CD4-positive, alpha-beta memory T cell (primary cell): ENCODE results near the gene FBXO36. TPM values are rescaled to one million over a fixed set of nuclear protein-coding genes. Genes with fewer than 3 reads are reported as not detected.

Experiments used
- CTCF ChIA-PET: fragments of 350-600 bp; sonication (Branson Sonifier 250); formaldehyde crosslinking; loops from one replicate; lab custom pipeline; 2021; ENCODE audit warnings: inconsistent platforms; ENCODE audit not compliant: partially characterized antibody; lab: Charles Lee
- POLR2A ChIA-PET: fragments of 350-600 bp; sonication (Branson Sonifier 250); formaldehyde crosslinking; loops from one replicate; lab custom pipeline; 2021; ENCODE audit not compliant: partially characterized antibody; lab: Charles Lee
- DNase-seq, 5 donors: peaks; one replicate each; pipeline versions ENCODE4 v3.0.0 to v3.0.0-alpha.2; 2020 to 2022; ENCODE audit warnings: mixed read lengths in 1 of 5
- H3K27ac ChIP-seq: one replicate; pipeline ENCODE4 v1.7.0; 2013; ENCODE audit warnings: low read depth, low read length
- H3K27me3 ChIP-seq: 2 replicates; pipeline ENCODE4 v1.7.0; 2013; ENCODE audit warnings: mild to moderate bottlenecking, low read length, moderate library complexity; ENCODE audit not compliant: insufficient read depth
- H3K36me3 ChIP-seq: 2 replicates; pipeline ENCODE4 v1.7.0; 2013; ENCODE audit warnings: mild to moderate bottlenecking, low read length, moderate library complexity; ENCODE audit not compliant: insufficient read depth
- H3K4me1 ChIP-seq: 2 replicates; pipeline ENCODE4 v1.7.0; 2013; ENCODE audit warnings: mild to moderate bottlenecking, low read length, moderate library complexity; ENCODE audit not compliant: insufficient read depth
- H3K4me3 ChIP-seq, 2 donors: one replicate each; pipeline ENCODE4 v1.7.0; 2013; ENCODE audit warnings: low read length in 2 of 2, mild to moderate bottlenecking in 1 of 2
- H3K9me3 ChIP-seq, 2 donors: one replicate each; pipeline ENCODE4 v1.7.0; 2013; ENCODE audit warnings: low read length in 2 of 2, control low read depth in 1 of 2; ENCODE audit not compliant: control insufficient read depth in 1 of 2
- H3K27ac Mint-ChIP-seq, 7 donors: one replicate each; pipeline ENCODE4 v1.8.0; 2020 to 2021; ENCODE audit warnings: mixed read lengths in 7 of 7, mild to moderate bottlenecking in 6 of 7, inconsistent platforms in 3 of 7, moderate library complexity in 3 of 7
- H3K27me3 Mint-ChIP-seq, 2 donors: one replicate each; pipeline ENCODE4 v1.8.0; 2020 to 2021; ENCODE audit warnings: mixed read lengths in 2 of 2
- H3K36me3 Mint-ChIP-seq, 2 donors: one replicate each; pipeline ENCODE4 v1.8.0; 2020 to 2021; ENCODE audit warnings: mixed read lengths in 2 of 2, inconsistent platforms in 1 of 2, mild to moderate bottlenecking in 1 of 2
- H3K4me1 Mint-ChIP-seq, 4 donors: one replicate each; pipeline ENCODE4 v1.8.0; 2020 to 2021; ENCODE audit warnings: mixed read lengths in 4 of 4, mild to moderate bottlenecking in 1 of 4
- H3K4me3 Mint-ChIP-seq, 8 donors: one replicate each; pipeline ENCODE4 v1.8.0; 2020 to 2021; ENCODE audit warnings: mixed read lengths in 8 of 8, mild to moderate bottlenecking in 7 of 8, moderate library complexity in 6 of 8, inconsistent platforms in 3 of 8
- H3K9me3 Mint-ChIP-seq, 8 donors: one replicate each; pipeline ENCODE4 v1.8.0; 2020 to 2021; ENCODE audit warnings: mixed read lengths in 8 of 8, mild to moderate bottlenecking in 5 of 8, inconsistent platforms in 3 of 8, moderate library complexity in 1 of 8
- intact Hi-C: fragments of 100-400 bp; cut with micrococcal nuclease; formaldehyde crosslinking; loops from one replicate; pipeline ENCODE4 v1.15.1; 2023
- polyA plus RNA-seq, 2 donors: library from polyadenylated mRNA; unstranded; fragments of 300-500 nt; fragmentation: Illumina TruSeq; gene quantifications; one replicate each; pipeline ENCODE4 v1.2.3, GENCODE V29; 2021
- total RNA-seq, 2 experiments: library from RNA; stranded (reverse); gene quantifications; one replicate each; pipeline ENCODE4 v1.2.3, GENCODE V29; 2021

Gene FBXO36
- total and polyA plus RNA-seq, 4 experiments from 2014 or later, result 0.55 to 2.2 (median 0.66) TPM

- Mint-ChIP-seq H3K4me1 (no peaks in the 10 kb centered on the region), H3K36me3 (no peaks in the 10 kb centered on the region), H3K9me3 (no peaks in the 10 kb centered on the region), H3K27ac (no peak overlapping the region), H3K27me3 (no peaks in the 10 kb centered on the region), H3K4me3 (no peak overlapping the region)
- Histone ChIP-seq H3K27ac (no peak overlapping the region), H3K4me3 (no peak overlapping the region), H3K27me3 (no peaks in the 10 kb centered on the region), H3K4me1 (no peaks in the 10 kb centered on the region), H3K9me3 (no peaks in the 10 kb centered on the region), H3K36me3 (no peaks in the 10 kb centered on the region)
- CTCF ChIA-PET, result no interaction called here
- POLR2A ChIA-PET, result no interaction called here
- DNase-seq, result no peak
- intact Hi-C loops, result no loop called here
Measured at GRCh38 chr2:229974266-229974665, 52.0 kb downstream of the FBXO36 start.

DNA sequence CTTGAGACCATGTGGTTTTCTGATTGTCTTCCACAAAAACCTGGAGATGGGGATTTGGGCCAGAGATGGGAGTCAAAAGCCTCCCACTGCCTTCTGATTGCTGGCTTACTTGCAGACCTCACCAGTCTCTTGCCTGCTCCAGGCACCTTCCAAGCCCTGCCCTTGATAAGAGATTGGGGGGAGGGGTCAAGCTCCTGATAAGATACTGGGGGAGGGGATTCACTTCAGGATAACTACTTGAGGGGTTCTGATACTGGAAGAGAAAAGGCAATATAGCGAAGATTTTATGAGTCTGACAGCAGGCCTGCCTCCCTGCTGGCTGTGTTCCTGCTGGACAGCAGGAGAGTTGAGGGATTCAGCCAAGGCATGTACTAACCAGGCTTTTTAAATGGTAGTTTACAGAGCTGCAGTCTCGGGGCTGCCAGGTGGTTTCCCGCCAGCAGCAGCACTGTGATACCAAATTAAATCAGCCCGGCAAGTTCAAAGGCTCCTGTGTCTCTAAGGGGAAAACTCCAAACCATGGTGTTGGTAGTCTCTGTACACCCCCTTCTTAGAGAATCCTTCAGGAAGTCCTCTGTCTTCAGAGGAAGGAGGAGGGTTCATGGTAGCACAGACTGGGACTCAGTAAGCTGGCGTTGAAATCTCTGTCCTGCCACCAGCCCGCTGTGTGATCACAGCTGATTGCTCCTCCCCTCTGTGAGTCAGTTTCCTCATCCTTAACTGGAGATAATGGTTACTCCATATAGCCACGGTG is 58.3 kb downstream of the FBXO36 start:
- Mint-ChIP-seq H3K27me3 (no peaks in the 10 kb centered on the region), H3K27ac (peak overlapping the region in 2 of 7 donors; percentile 37 to 46), H3K36me3 (no peaks in the 10 kb centered on the region), H3K4me3 (peak overlapping the region in 3 of 8 donors; percentile 7 to 40 (median 35)), H3K4me1 (peaks cover 6 to 10% (median 7%) of the 10 kb centered on the region in 4 donors), H3K9me3 (no peaks in the 10 kb centered on the region)
- Histone ChIP-seq H3K4me3 (no peak overlapping the region), H3K36me3 (no peaks in the 10 kb centered on the region), H3K27me3 (no peaks in the 10 kb centered on the region), H3K27ac (no peak overlapping the region), H3K4me1 (peaks cover 8% of the 10 kb centered on the region), H3K9me3 (no peaks in the 10 kb centered on the region)
- ChIA-PET CTCF (no interaction called here), POLR2A (no interaction called here)
- intact Hi-C loops, result no loop called here
- DNase-seq, result peak in 1 of 5 donors; percentile 1

- Mint-ChIP-seq H3K36me3 (peaks cover 0 to 9% of the 10 kb centered on the region in 2 donors), H3K4me3 (no peak overlapping the region), H3K27ac (no peak overlapping the region), H3K27me3 (no peaks in the 10 kb centered on the region), H3K9me3 (no peaks in the 10 kb centered on the region), H3K4me1 (no peaks in the 10 kb centered on the region)
- intact Hi-C loops, result no loop called here
- ChIA-PET POLR2A (no interaction called here), CTCF (interaction anchor here (0.9 kb wide), 1 partner anchor 15 kb away, joined by 3 read pairs; no protein-coding TSS in a partner anchor)
- Histone ChIP-seq H3K36me3 (no peaks in the 10 kb centered on the region), H3K4me3 (no peak overlapping the region), H3K4me1 (no peaks in the 10 kb centered on the region), H3K27ac (no peak overlapping the region), H3K9me3 (no peaks in the 10 kb centered on the region), H3K27me3 (no peaks in the 10 kb centered on the region)
- DNase-seq, result no peak
Measured at GRCh38 chr2:229993236-229993635, 70.9 kb downstream of the FBXO36 start.

- no peaks in the 10 kb centered on the region for H3K9me3 ChIP-seq
- H3K36me3 ChIP-seq, result no peaks in the 10 kb centered on the region
- no peaks in the 10 kb centered on the region for H3K27me3 ChIP-seq
- no peak overlapping the region for H3K4me3 ChIP-seq
- no peaks in the 10 kb centered on the region for H3K4me1 ChIP-seq
- Mint-ChIP-seq H3K27me3 (no peaks in the 10 kb centered on the region), H3K9me3 (no peaks in the 10 kb centered on the region), H3K4me1 (peaks cover 0 to 6% (median 2%) of the 10 kb centered on the region in 4 donors), H3K4me3 (no peak overlapping the region), H3K27ac (no peak overlapping the region), H3K36me3 (peaks cover 0 to 9% of the 10 kb centered on the region in 2 donors)
- H3K27ac ChIP-seq, result no peak overlapping the region
- intact Hi-C loops, result no loop called here
- DNase-seq, result no peak
- POLR2A ChIA-PET, result no interaction called here
- CTCF ChIA-PET, result no interaction called here
Measured at GRCh38 chr2:229996320-229996719, 74.0 kb downstream of the FBXO36 start.

- ChIA-PET CTCF (interaction anchor here (0.7 kb wide), 1 partner anchor 10 kb away, joined by 3 read pairs; no protein-coding TSS in a partner anchor), POLR2A (no interaction called here)
- H3K36me3 ChIP-seq, result no peaks in the 10 kb centered on the region
- H3K4me1 ChIP-seq, result no peaks in the 10 kb centered on the region
- H3K27ac ChIP-seq, result no peak overlapping the region
- intact Hi-C loops, result no loop called here
- Mint-ChIP-seq H3K4me3 (no peak overlapping the region), H3K4me1 (peaks cover 0 to 6% (median 2%) of the 10 kb centered on the region in 4 donors), H3K9me3 (no peaks in the 10 kb centered on the region), H3K27ac (no peak overlapping the region), H3K27me3 (no peaks in the 10 kb centered on the region), H3K36me3 (peaks cover 0 to 5% of the 10 kb centered on the region in 2 donors)
- no peak overlapping the region for H3K4me3 ChIP-seq
- H3K27me3 ChIP-seq, result no peaks in the 10 kb centered on the region
- DNase-seq, result no peak
- H3K9me3 ChIP-seq, result no peaks in the 10 kb centered on the region
Measured at GRCh38 chr2:229997565-229997964, 75.3 kb downstream of the FBXO36 start.

GRCh38 chr2:230000118-230000841 is 78.0 kb downstream of the FBXO36 start:
- Mint-ChIP-seq H3K9me3 (no peaks in the 10 kb centered on the region), H3K27ac (peak overlapping the region in 2 of 7 donors; percentile 18 to 83), H3K4me1 (peaks cover 0 to 6% (median 2%) of the 10 kb centered on the region in 4 donors), H3K36me3 (no peaks in the 10 kb centered on the region), H3K27me3 (no peaks in the 10 kb centered on the region), H3K4me3 (peak overlapping the region in 2 of 8 donors; percentile 23 to 50)
- ChIA-PET CTCF (interaction anchor here (1.1 kb wide), 1 partner anchor 13 kb away, joined by 3 read pairs; no protein-coding TSS in a partner anchor), POLR2A (interaction anchor here (0.7 kb wide), 1 partner anchor 160 kb away, joined by 5 read pairs; no protein-coding TSS in a partner anchor)
- no peak overlapping the region for H3K4me3 ChIP-seq
- H3K9me3 ChIP-seq, result no peaks in the 10 kb centered on the region
- H3K4me1 ChIP-seq, result no peaks in the 10 kb centered on the region
- no peaks in the 10 kb centered on the region for H3K27me3 ChIP-seq
- H3K27ac ChIP-seq, result no peak overlapping the region
- no peak for DNase-seq
- H3K36me3 ChIP-seq, result no peaks in the 10 kb centered on the region
- intact Hi-C loops, result no loop called here
